ENCODE data around the gene PTPRF.

GRCh38 chr1:43617011-43617410 lies 86.3 kb downstream of the PTPRF start:
- TF ChIP-seq MAX (IDR thresholded peaks at IDR 0.05) (no peak), FOXM1 (IDR thresholded peaks at IDR 0.05; ENCODE audit: borderline replicate concordance, low read depth) (no peak)
